GM12875 (cell line): ENCODE data around the gene ATL1.

ENCODE experiments used
- H3K4me3 ChIP-seq: one replicate; pipeline ENCODE4 v1.5.1; 2011; ENCODE audit warnings: low read depth, low read length, control low read depth
- CTCF ChIP-seq: IDR thresholded peaks from 2 replicates; pipeline ENCODE4 v1.5.1; 2011; ENCODE audit warnings: low read depth, mild to moderate bottlenecking, control low read depth, inconsistent platforms, low read length, moderate library complexity, borderline replicate concordance; ENCODE audit not compliant: insufficient read depth

ATL1 gene

GRCh38 chr14:50603565-50603964 lies 43.6 kb downstream of the ATL1 start:
- TF ChIP-seq CTCF, result no peak
- H3K4me3 ChIP-seq, result no peak overlapping the region

DNA sequence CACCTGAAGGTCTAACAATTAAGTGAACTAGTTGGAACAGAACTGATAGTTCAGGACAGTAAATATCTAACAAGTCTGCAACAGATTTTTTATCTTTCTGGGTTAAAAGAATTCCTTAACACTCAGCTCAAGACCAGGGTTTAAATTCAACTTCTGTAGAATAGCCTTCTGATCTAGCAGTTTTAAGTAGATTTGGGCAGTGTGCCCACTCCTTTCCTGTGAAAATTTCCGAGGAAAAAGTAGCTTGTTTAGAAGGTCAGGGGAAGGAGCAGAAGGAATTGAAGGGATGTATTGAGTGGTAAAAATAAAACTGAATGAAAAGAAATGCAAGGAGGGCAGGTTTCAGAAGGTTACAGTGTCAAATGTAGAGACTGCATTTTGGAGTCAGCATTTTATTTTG lies 45.8 kb downstream of the ATL1 start:
- no peak overlapping the region for H3K4me3 ChIP-seq
- TF ChIP-seq CTCF, result no peak

DNA sequence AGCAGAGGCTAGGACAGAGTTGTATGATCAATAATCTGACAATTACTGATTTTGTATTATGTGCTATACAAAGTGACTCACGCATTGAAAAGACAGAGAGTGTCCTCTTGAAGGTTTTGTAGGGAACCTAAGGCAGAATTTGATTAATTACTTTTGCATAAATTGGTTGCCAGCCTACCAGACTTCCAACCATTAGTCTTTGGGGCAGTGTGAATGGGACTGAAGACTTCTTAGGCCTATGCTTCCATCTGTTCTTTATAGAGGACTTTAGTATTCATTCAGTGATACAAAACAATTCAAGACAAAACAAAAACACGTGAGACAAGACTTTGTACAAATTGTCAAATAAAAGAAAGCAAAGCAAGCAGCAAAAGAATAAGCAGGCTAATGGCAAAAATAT lies 46.5 kb downstream of the ATL1 start:
- H3K4me3 ChIP-seq, result no peak overlapping the region
- TF ChIP-seq CTCF, result no peak

- no peak overlapping the region for H3K4me3 ChIP-seq
- no peak for TF ChIP-seq CTCF
These were observed 47.2 kb downstream of the ATL1 start for GRCh38 chr14:50607181-50607580.

DNA sequence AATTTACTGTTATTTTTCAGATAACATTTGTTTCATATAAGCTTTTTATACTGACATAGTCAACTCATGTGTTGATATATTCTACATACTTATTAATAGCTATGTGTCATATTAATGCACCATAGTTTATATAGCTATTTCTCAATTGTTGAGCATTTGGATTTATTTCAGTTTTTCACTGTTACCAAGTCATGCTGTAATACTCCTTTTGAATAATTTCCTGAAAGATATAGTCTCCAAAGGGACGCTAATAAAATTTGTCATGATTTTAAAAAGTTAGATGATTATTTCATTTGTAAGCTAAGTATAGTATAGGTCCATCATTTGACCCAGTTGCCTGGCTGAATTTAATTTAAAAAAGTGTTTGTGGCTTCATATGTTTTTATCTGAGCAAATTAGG lies 47.8 kb downstream of the ATL1 start:
- H3K4me3 ChIP-seq, result no peak overlapping the region
- TF ChIP-seq CTCF, result no peak

- no peak overlapping the region for H3K4me3 ChIP-seq
- no peak for TF ChIP-seq CTCF
These were observed 48.4 kb downstream of the ATL1 start for GRCh38 chr14:50608302-50608851.

DNA sequence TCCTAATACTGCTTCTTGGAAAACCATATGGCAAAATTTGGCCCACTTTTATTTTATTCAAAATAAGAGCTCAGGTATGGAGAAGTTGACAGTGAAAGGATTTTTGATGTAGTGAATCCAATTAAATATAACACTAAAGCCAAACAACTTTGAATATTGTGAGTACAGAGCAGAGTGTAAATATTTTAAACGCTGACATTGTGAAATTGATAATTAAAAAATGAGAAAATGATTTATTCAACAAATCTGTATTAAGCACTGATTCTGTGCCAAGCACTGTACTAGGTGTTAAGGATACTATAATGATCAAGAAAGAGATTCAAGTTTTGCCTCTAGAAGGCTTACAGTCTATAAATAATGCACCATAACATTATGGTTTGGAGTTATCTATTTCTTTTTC lies 50.5 kb downstream of the ATL1 start:
- no peak for TF ChIP-seq CTCF
- no peak overlapping the region for H3K4me3 ChIP-seq
